NCI-H82 treated with DMSO at 0.1 percent for 48 hours (cell line): Measurements from ENCODE around the gene ADRA2C.

Experiments
- DNase-seq: peaks from one replicate; lab custom pipeline; 2025; ENCODE audit not compliant: unreplicated experiment; lab: John Stamatoyannopoulos, UW

The ADRA2C gene

DNA sequence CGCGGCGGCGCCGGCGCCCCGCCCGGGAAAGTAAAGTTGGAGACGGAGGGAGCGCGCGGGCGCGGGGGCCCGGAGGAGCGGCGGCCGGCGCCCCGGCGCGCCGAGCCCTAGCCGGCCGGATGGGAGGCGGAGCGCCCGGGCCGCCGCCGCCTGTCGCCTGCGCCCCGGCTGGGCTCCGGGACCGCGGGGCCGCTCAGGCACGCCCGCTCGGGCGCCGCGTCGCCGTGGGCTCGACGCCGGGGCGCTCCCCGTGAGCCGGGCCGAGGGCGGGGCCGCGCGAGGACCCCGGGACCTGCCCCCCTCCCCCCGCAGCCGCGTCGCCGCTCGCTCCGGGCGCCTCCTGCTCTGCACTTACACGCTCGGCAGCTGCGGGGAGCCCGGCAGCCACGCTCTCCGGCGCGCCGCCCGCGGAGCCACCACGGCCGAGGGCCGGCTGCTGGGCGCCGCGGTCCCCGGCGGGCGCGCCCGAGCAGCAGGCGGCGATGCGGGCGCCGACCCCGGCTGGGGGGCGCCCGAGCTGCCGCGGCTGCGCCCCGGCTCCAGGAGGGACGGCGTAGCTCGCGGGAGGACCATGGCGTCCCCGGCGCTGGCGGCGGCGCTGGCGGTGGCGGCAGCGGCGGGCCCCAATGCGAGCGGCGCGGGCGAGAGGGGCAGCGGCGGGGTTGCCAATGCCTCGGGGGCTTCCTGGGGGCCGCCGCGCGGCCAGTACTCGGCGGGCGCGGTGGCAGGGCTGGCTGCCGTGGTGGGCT is at the start of gene ADRA2C:
Gene ADRA2C (plus strand): TSS at position 350 of the 749 bp plus-strand sequence. CDS start 222 bp downstream, at position 572.
- DNase-seq = no peak

DNA sequence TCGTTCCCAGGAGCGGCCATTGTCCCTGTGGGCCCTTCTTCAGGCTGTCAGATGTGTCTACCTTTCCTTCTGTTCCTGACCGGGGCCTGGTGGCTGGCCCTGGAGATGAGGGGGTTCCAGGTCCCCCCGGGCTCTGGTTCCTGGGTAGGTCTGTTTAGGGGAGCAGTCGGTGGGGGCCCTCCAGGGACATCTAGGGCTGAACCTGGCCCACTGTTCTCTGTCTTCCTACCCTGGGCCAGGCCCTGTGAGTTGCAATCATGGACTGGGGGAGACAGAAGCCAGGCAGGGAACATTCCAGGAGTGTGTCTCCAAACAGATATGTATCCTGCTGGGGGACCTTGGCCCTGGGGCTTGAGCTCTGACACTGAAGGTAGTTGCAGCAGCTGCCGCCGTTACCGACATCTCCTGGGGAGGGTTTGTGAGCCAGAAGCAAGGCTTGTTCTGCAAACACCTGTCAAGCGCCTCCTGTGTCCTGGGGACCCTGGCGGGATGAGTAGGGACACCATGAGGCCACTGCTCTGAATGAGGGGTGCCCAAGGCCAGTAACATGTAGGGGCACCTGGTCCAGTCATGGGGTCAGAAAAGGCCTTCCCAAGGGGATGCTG is 49.5 kb upstream of the ADRA2C start:
- no peak for DNase-seq

DNA sequence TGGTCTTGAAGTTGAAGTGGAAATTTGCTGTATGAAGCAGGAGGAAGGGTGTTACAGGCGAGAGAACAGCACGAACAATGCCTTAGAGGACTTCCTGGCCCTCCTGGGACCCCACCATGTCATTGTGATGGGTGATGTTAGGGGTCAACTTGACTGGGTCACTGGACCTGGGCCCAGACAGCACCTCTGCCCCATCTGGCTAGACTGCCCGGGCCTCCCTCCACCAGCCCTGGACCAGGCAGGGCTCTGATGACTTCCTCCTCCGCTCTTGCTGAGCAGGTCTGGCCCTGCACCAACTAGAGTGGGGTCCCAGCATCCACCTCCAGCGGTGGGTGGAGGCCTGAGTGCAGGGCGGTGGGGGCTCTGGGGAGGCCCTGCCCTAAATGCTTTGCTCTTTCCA is 48.9 kb upstream of the ADRA2C start:
- DNase-seq = no peak

- DNase-seq = no peak
Observed at GRCh38 chr4:3718462-3718861, 47.7 kb upstream of the ADRA2C start.

GRCh38 chr4:3719191-3719590 is 47.0 kb upstream of the ADRA2C start:
- no peak for DNase-seq

DNA sequence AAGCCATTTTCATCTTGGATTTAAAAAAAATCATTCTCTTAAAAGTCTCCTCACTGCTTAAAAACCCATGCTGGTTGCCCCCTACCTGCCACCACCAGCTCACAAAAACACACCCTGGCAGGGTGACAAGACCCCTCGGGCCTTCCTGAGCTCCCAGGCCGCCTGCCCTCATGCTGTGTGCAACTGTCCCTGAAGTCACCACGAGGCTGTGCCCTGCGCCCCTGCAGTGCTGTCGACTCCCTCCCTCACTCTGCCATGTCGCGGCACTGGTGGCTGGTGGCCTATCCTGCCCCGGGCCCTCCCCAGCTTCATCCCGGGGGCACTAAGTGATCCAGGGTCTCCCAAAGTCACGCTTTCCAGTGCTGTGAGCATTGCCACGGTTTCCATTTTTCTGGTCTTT is 46.3 kb upstream of the ADRA2C start:
- no peak for DNase-seq

- no peak for DNase-seq
Observed at GRCh38 chr4:3720466-3720865, 45.7 kb upstream of the ADRA2C start.

- no peak for DNase-seq
Observed at GRCh38 chr4:3721186-3721585, 45.0 kb upstream of the ADRA2C start.

DNA sequence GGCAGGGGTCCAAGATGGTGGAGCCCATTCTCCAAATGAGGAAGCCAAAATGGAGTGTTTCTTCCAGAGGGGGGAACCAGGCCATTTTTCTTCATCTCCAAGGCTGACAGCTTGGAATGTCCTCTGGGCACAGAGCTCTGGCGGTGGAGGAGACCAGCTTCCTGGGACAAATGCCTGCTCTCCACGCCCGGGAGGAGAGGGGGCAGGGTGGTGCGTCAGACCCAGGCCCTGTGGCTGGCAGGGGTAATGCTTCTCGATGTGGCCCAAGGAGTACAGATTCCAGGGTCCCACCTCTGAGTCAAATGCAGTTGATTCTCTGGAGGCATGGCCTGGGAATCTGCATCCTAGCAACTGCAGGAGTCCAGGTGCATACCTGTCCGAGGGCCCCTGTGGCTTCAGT is 44.6 kb upstream of the ADRA2C start:
- no peak for DNase-seq

DNA sequence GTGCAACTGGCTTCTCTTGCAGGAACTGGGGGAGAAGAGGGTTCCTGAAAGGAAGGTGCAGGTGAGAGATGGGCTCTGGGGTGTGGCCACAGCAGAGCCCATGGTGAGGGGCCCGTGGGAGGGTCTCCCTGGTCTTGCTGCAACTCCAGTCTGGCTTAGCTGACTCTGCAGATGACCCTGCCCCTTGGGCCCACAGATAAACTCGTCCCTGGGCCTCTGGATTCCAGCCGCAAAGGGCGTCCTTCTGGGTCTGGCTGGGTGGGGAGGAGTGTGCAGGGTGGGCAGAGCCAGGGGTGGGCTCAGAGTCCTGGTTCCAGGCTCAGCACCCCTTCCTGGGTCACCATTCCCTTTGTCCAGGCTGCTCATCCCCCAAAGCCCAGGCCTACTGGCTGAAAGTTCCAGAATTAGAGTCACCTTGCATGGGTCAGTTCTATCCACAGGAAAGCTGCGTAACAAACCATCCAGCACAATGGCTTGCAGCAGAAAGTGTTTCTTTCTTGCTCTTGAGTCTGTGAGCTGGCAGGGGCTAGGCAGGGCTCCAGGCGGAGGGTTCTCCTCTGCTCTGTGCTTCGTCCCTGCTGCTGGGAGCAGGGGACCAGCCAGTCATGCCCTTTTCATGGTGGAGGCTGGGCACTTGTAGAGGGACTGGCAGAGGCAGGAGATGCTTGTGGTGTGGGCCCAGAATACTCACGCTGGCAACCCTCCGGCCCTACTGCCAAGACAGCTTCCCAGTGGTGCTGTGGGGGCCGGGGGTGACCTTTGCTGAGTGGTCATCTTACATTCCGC is 43.5 kb upstream of the ADRA2C start:
- DNase-seq = no peak

DNA sequence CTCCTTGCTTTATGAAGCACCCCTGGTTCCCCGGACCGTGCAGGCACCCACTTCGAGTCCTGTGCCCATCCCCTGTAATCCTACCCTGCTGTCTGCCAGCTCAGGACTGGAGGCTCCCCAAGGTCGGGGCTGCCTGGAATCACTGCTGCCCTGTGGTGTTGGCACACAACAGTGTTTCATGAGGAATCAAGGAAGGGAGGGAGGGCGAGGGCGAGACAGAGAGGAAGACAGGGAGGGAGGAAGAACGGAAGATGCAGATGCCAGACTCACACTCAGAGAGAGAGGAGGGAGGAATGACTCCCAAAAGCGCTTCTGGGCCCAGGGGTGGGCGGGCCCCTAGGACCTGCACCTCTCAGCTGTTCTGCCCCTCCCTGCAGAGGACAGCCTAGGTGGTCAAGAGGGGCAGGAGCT is 42.9 kb upstream of the ADRA2C start:
- DNase-seq = no peak

- DNase-seq = no peak
Observed at GRCh38 chr4:3724319-3725231, 41.6 kb upstream of the ADRA2C start.

DNA sequence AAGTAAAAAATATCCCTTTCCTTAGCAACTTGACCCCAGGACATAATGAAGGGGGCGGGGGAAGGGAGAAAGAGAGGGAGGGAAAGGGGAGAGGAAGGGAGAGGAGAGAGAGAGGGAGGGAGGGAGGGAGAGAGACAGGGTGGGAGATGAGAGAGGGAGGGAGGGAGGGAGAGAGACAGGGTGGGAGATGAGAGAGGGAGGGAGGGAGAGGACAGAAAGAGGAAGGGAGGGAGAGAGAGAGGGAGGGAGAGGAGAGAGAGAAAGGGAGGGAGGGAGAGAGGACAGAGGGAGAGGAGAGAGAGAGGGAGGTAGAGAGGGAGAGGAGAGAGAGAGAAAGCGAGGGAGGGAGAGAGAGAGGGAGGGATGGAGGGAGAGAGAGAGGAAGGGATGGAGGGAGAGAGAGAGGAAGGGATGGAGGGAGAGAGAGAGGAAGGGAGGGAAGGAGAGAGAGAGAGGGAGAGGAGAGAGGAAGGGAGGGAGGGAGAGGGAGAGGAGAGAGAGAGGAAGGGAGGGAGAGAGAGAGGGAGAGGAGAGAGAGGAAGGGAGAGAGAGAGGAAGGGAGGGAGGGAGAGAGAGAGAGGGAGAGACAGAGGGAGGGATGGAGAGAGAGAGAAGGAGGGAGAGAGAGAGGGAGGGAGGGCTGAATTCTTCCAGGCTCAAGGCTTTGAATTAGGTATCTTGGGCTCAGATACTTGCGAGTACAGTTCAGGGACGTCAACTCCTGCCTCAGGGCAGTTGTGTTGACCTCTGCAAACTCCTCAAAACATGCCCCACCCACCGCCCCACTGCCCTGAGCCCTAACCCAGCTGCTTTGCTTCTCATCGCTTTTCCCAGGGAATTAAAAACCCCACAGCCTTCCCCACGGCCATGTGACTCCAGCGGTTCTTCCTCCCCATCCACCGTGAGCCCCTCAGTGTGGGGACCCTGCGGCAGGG is 40.0 kb upstream of the ADRA2C start:
- DNase-seq = no peak

DNA sequence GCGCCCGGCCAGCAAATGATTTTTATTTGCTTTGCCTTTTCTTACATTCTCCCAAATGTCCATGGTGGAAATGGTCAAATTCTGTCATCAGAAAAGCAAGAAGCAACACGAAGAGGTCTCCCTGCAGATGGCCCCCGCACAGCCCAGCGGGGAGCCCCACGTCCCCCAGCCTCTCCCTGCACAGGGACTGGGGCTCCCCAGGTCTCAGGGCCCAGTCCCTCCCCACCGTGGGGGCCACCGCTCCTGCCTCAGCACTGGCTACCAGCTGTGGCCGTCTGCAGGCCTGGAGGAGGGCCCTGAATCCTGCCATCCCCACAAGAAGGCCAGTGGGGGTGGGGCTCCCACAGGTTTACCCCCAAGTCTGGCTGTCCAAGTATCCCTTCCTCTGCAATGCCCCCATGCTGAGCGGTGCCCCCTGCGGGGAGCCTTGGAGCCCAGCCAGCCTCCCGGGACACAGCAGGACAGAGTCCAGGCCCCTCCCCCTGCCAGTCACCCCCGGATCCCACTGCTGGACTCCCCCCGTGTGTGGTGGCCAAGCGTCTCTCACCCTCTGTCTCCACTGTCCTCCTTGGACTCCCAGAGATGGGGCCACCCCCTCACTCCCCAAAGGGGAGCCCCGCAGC is 38.2 kb upstream of the ADRA2C start:
- DNase-seq = no peak

DNA sequence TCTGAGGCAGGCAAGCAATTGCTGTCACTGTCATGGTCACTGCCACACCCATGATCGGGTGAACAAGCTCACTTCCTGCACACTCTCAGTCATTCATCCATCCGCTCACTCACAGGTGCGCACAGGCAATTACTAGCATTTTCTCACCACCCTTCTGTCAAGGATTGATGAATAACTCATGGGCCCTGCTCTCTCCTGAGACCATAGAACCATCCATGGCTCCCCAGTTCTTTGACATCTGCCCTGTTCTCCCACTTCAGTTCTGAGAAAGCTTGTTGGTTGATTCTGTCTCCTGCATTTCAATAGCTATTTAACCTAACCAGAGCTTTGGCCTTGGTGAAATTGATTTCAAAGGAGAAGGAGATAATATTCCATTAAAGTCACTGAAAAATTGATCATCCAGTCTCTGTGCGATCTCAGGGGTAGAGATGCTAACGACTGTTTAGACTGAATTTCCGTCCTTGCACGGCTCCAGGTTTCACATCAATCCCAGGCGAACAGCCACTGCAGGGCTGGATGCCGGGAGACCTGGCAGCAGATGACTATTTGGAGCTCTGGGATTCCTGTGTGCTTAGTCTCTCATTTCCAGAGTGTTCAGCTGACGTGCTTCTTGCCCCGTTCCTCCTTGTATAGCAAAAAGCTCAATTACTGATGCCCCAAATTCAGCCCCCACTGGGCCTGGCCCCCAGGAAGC is 36.9 kb upstream of the ADRA2C start:
- no peak for DNase-seq

- DNase-seq = no peak
Observed at GRCh38 chr4:3729882-3730226, 36.3 kb upstream of the ADRA2C start.

DNA sequence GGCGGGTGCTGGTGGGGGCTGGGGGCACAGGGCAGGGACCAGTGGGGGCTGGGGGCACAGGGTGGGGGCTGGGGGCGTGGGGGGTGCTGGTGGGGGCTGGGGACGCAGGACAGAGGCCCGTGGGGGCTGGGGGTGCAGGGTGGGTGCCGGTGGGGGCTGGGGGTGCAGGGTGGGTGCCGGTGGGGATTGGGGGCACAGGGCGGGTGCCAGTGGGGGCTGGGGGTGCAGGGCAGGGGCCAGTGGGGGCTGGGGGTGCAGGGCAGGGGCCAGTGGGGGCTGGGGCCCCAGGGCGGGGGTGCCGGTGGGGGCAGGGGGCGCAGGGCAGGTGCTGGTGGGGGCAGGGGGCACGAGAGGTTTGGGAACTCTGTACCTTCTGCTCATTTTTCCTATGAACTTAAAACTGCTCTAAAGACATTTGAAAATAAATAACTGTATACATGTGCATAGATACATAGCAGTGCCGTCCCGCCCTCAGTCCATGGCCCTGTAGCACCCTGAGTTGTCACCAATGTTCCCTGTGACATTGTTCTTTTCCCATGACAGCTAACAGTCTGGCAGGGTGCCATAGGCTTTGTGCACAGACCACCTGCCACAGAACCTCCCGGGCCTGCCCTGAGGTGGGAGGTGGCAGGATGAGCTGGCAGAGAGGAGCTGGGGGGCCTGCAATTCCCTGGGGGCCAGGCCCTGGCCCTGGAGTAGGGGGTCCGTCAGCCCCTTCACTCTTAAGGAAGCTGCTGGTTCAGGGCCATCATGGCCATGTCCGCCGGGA is 35.6 kb upstream of the ADRA2C start:
- DNase-seq = no peak
